GM12875 (cell line): ENCODE results near the gene PTGER1.

Experiments
- H3K4me3 ChIP-seq: one replicate; pipeline ENCODE4 v1.5.1; 2011; ENCODE audit warnings: low read depth, low read length, control low read depth
- CTCF ChIP-seq: IDR thresholded peaks from 2 replicates; pipeline ENCODE4 v1.5.1; 2011; ENCODE audit warnings: low read depth, mild to moderate bottlenecking, control low read depth, inconsistent platforms, low read length, moderate library complexity, borderline replicate concordance; ENCODE audit not compliant: insufficient read depth

The PTGER1 gene

GRCh38 chr19:14492756-14493337 is 17.7 kb upstream of the PTGER1 start:
- TF ChIP-seq CTCF, result no peak

GRCh38 chr19:14487370-14488125 is 12.4 kb upstream of the PTGER1 start:
- TF ChIP-seq CTCF, result no peak
- no peak overlapping the region for H3K4me3 ChIP-seq

More at GRCh38 chr19:14492756-14493337, 17.7 kb upstream of the PTGER1 start:
- H3K4me3 ChIP-seq, result no peak overlapping the region

GRCh38 chr19:14482172-14482941 is 7.2 kb upstream of the PTGER1 start:
- no peak for TF ChIP-seq CTCF
- no peak overlapping the region for H3K4me3 ChIP-seq

GRCh38 chr19:14480700-14481079 is 5.5 kb upstream of the PTGER1 start:
- no peak overlapping the region for H3K4me3 ChIP-seq
- TF ChIP-seq CTCF, result no peak

GRCh38 chr19:14479975-14480699 is 5.0 kb upstream of the PTGER1 start:
- peak; percentile 96 for TF ChIP-seq CTCF
- peak overlapping the region; percentile 21 for H3K4me3 ChIP-seq

- H3K4me3 ChIP-seq, result no peak overlapping the region
- TF ChIP-seq CTCF, result no peak
These were observed 4.3 kb upstream of the PTGER1 start for GRCh38 chr19:14479309-14479974.
